Occipital lobe (tissue), 2 donors: ENCODE measurements around the gene MCM3. TPM values are rescaled to one million over a fixed set of nuclear protein-coding genes. Genes with fewer than 3 reads are reported as not detected.

Source experiments
- DNase-seq: peaks from one replicate; lab custom pipeline; 2025; lab: John Stamatoyannopoulos, UW
- total RNA-seq: library from RNA; depleted of rRNA; stranded (reverse); fragments of >200 nt; gene quantifications from one replicate; pipeline ENCODE4 v1.2.3, GENCODE V29; 2014

Gene MCM3
- 15.0 TPM for total RNA-seq

- DNase-seq = peak; percentile 98
Measured at GRCh38 chr6:52284460-52285176, at the start of gene MCM3. MCM3 (minus strand) TSS chr6:52284742; CDS start chr6:52284674, 68 bp downstream.

DNA sequence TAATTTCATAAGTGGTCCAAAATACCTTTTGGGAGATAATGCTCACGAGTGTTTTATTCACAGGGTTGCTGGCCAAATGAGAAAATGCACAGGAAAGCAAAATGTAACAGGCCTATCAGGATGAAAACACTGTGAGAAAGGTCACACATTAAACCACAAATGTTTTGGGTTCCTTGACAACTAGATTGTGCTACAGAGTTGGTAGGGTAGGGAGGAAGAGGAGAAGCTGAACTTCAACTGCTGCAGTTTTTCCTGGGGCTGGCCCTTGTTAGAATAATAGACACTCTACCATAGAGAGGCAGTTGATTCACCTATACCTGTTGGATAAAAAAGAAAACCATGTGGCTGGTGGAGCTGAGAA, 49.3 kb upstream of the MCM3 start:
- no peak for DNase-seq

- DNase-seq = no peak
Measured at GRCh38 chr6:52331793-52332457, 47.4 kb upstream of the MCM3 start.

DNA sequence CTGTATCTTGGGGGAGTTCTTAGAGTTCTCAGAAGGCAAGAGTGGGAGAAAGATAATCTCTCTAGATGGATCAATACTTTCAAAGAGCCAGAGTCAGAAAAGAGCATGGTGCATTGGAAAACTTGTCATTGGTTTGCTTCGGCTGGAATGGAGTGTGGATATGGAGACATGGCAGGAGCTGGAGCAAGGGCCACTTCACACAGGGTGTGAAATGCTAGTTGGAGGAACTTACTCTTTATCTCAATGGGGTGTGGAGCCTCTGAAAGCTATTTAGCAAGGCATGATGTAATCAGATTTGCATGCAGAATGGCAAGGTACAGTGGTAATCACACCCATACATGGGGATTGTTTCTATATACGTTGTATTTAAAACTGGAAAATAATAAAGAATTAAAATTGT, 45.9 kb upstream of the MCM3 start:
- DNase-seq = no peak

GRCh38 chr6:52328729-52329128, 44.2 kb upstream of the MCM3 start:
- DNase-seq = no peak

DNA sequence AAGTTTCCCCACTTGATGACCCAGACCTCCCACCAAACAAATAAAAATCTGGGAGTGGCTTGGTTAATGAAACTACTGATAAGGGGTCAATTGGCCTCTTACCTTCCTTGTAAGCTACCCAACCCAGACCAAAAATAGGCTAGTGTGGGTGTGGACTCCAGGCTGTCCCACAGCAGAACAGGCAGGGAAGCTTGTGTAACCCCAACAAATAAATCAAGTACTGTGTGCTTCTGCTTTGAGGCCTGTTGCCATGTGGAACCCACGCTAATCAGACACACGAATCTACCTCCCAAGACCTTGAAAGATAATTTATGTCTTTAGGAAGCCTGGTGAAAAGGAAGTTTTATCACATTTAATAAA, 43.7 kb upstream of the MCM3 start:
- no peak for DNase-seq

GRCh38 chr6:52326540-52327364, 42.2 kb upstream of the MCM3 start:
- no peak for DNase-seq

- no peak for DNase-seq
Measured at GRCh38 chr6:52325695-52326471, 41.3 kb upstream of the MCM3 start.

DNA sequence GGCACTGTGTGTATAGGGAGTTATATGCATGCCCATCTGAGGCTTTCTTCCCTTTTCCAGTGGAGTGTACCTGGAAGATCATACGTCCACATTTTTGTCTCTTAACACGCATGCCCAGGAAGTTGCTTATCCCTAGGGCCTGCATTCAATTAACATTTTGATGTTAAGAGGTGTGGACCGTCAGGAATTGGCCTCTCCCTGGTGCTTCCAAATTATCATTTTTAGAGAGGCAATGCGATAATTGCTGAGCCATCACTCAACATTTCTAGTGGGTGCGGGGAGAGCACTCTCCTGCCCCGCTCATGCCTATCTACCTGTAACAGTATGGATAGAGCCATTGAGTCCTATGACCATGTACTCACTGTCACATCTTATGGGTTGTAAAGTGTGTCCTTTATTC, 39.6 kb upstream of the MCM3 start:
- no peak for DNase-seq

DNA sequence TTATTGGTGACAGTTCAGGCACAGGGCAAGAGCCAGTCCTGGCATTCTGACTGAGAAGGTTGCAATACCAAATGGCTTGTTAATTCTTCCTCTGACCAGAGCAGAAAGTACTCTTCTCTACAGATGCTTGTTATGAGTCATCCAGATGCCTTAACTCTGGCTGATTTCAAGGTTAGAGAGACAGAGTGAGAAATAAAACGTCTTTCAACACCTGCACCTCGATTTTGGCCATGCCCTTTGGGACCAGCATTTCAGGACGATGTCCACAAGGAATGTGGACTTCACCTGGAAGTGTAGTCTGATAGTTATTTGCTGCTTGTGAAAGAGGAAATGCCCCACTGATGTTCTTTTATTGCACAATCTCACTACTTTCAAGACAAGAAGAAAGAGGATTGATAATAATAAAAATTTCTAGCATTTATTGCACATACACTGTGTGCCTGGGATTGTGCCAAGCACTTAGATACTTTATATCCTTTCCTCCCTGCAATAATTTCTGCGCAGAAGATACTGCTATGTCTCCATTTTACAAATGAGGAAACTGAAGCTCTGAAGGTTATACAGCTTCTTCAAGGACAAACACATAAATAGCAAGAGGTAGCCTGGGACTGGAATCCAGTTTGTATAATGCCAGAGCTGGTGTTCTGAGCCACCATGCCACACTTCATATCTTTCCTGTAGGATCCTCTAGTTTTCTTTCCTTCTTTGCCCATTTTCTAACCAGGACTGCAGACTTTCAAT, 33.5 kb upstream of the MCM3 start:
- no peak for DNase-seq

GRCh38 chr6:52317211-52317610, 32.7 kb upstream of the MCM3 start:
- DNase-seq = no peak

GRCh38 chr6:52314752-52315151, 30.2 kb upstream of the MCM3 start:
- no peak for DNase-seq

DNA sequence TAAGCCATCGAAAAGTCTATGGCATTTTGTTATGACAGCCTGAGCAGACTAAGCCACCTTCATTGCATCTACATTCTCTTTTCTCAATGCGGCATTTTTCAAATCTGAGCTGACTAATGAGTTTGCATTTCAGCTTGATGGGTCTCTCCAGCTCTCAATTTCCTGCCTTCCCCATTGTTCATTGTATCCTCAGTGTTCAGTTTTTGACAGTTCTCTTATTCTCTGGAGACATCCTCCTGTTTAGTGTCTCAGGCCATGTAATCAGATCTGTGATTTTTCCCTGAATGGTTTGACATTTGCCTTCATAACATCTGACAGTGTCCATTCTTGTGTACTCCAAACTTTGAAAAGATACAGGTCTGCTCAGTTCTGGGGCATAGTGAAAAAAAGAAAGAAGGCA, 27.9 kb upstream of the MCM3 start:
- no peak for DNase-seq

DNA sequence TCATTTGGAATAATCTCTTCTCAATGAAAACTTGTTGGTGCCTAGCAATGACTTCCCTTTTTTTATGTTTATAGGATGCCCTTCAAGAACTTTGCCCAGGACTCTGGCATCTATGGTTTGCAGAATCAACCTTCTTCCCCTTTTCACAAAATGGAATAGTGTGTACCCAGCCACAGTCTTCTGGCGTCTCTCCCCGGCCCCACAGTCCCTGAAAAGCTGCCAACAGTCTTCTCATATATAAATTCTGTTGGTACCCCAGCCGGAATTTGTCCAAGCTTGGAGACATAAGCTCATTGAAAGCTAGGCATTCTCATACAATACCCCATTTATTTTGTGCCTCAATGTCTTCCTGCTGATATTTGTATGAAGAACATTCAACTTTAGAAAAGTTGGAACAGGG, 26.4 kb upstream of the MCM3 start:
- DNase-seq = peak; percentile 25

DNA sequence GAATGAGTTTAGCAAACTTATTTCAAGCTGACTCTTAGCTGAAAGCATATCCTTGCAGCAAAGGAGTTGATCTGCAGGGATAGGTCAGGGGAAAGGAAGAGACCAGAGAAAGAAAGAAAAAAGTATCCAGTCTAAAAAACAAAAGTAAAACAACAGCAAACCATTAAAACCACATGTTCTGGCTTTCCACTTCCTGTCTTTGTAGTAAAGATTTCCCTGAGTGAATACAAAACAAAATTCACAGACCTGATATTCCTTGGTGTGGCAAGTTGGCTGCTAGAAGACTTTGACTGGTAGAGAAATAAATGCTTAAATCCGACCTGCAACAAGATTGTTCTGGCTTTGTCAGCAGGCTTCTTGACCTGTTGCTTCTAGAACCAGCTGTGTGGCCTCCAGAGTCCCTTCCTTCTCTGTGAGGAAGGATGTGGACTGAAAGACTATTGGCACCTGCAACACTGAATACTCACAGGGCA, 23.4 kb upstream of the MCM3 start:
- DNase-seq = no peak

GRCh38 chr6:52306972-52307870, 22.7 kb upstream of the MCM3 start:
- no peak for DNase-seq

GRCh38 chr6:52305948-52306767, 21.6 kb upstream of the MCM3 start:
- no peak for DNase-seq

GRCh38 chr6:52305411-52305810, 20.9 kb upstream of the MCM3 start:
- DNase-seq = no peak

- no peak for DNase-seq
Measured at GRCh38 chr6:52304983-52305390, 20.4 kb upstream of the MCM3 start.
